ENCODE results near the gene MAP7. TPM values are rescaled to one million over a fixed set of nuclear protein-coding genes. Genes with fewer than 3 reads are reported as not detected.

Gene MAP7
- total and polyA plus RNA-seq, 2 experiments from 2014 or later: 44.7 to 49.2 TPM

DNA sequence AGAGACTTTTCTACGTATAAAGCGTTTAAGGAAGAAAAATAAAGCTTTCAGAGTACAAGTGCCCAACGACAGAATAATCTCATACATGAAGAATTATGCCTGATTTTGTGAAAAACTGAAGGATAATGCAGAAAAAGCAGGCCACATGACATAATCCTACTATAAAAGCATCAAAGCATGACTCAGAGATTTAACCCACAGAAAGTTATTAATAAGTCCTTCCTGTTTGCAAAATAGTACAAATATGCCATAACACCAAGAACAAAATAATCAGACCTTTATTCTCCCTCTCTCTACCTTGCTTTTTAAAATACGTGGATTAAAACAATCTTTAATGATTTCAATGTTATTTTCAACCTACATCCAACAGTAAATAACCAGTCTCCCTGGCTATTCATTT lies 142.0 kb downstream of the MAP7 start:
- Mint-ChIP-seq H3K9me3 (no peaks in the 10 kb centered on the region), H3K27ac (0 out of 2 replicates have a peak overlapping the region, but pooled peaks have one; percentile 10), H3K4me3 (no peak overlapping the region), H3K36me3 (ENCODE audit: low read depth) (peaks cover 6% of the 10 kb centered on the region; the same call in 2 of the 3 replicates), H3K4me1 (peaks cover 18% of the 10 kb centered on the region), H3K27me3 (ENCODE audit: insufficient read depth, low read depth, poor library complexity) (no peaks in the 10 kb centered on the region)
- no peaks in the 10 kb centered on the region for H4K20me1 ChIP-seq (replicated peaks; ENCODE audit: insufficient read depth)
- peaks cover 8% of the 10 kb centered on the region for H3K4me1 ChIP-seq (ENCODE audit: insufficient read depth)
- H3K79me2 ChIP-seq (replicated peaks; ENCODE audit: insufficient read depth): no peaks in the 10 kb centered on the region; the same call in 1 of the 2 replicates
- H3K27me3 ChIP-seq (ENCODE audit: insufficient read depth): no peaks in the 10 kb centered on the region
- DNase-seq (ENCODE audit: low spot score): no peak
- no peak overlapping the region for H3K4me2 ChIP-seq
- H3K36me3 ChIP-seq (ENCODE audit: insufficient read depth): no peaks in the 10 kb centered on the region
- TF ChIP-seq POLR2AphosphoS5 (IDR thresholded peaks at IDR 0.05; ENCODE audit: low read depth) (no peak), EZH2 (IDR thresholded peaks at IDR 0.05; ENCODE audit: low read depth, unreplicated experiment) (no peak), ZNF331 (CRISPR knock-in tag; IDR thresholded peaks at IDR 0.05; ENCODE audit: low read depth) (no peak), ZNF114 (CRISPR knock-in tag; IDR thresholded peaks at IDR 0.05) (no peak)
- H3K9me2 ChIP-seq (ENCODE audit: insufficient read depth): no peaks in the 10 kb centered on the region
- no peak overlapping the region for H3K4me3 ChIP-seq
- no peaks in the 10 kb centered on the region for H3F3A ChIP-seq (replicated peaks; ENCODE audit: low read depth)
- no peak for ATAC-seq
- no peak overlapping the region for H2AFZ ChIP-seq
- no peak overlapping the region for H3K27ac ChIP-seq (ENCODE audit: low read depth)

DNA sequence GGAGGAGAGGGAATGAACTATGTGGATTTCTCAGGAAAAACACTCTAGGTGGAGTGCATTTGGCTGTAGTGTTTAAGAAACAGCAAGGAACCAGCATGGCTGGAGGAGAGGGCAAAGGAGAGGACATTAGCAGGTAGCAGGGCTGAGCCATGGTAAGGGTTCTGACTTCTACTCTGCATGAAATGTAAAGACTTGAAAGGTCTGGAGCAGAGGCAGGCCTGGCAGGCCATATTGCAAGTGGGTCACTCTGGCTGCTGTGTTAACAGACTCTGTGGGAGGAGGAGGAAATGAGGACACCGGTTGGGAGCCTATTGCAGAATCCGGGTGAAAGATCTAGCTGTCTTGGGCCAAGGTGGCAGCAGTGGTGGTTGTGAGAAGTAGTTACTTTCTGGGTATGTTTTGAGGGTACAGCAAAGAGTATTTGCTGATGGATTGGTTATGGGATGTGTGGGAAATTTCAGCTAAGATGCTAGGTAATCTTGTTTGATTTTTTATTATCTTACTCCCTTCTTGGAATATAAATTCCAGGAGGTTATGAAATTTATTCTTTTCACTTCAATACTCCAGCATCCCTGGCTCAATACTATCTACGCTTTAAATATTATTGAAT lies 144.7 kb downstream of the MAP7 start:
- peaks cover 19% of the 10 kb centered on the region for H3K36me3 Mint-ChIP-seq (ENCODE audit: low read depth)
- peak overlapping the region; percentile 62; the same call in 1 of the 2 replicates for H3K27ac Mint-ChIP-seq
- Histone ChIP-seq H3F3A (replicated peaks; ENCODE audit: low read depth) (no peaks in the 10 kb centered on the region), H2AFZ (no peak overlapping the region), H3K27me3 (ENCODE audit: insufficient read depth) (no peaks in the 10 kb centered on the region), H4K20me1 (replicated peaks; ENCODE audit: insufficient read depth) (no peaks in the 10 kb centered on the region), H3K4me3 (no peak overlapping the region), H3K4me2 (no peak overlapping the region), H3K79me2 (replicated peaks; ENCODE audit: insufficient read depth) (no peaks in the 10 kb centered on the region; the same call in none of the 2 replicates), H3K4me1 (ENCODE audit: insufficient read depth) (peaks cover 8% of the 10 kb centered on the region), H3K36me3 (ENCODE audit: insufficient read depth) (no peaks in the 10 kb centered on the region), H3K9me2 (ENCODE audit: insufficient read depth) (no peaks in the 10 kb centered on the region), H3K27ac (ENCODE audit: low read depth) (no peak overlapping the region)
- H3K4me1 Mint-ChIP-seq: peaks cover 12% of the 10 kb centered on the region
- H3K27me3 Mint-ChIP-seq (ENCODE audit: insufficient read depth, low read depth, poor library complexity): no peaks in the 10 kb centered on the region
- DNase-seq (ENCODE audit: low spot score): no peak
- H3K4me3 Mint-ChIP-seq: no peak overlapping the region
- ATAC-seq: no peak
- H3K9me3 Mint-ChIP-seq: peaks cover 2% of the 10 kb centered on the region; the same call in 1 of the 3 replicates
- no peak for TF ChIP-seq NANOG (IDR thresholded peaks at IDR 0.05; ENCODE audit: borderline replicate concordance)
- TF ChIP-seq ETS1 (IDR thresholded peaks at IDR 0.05): no peak
- no peak for TF ChIP-seq ZNF114 (CRISPR knock-in tag; IDR thresholded peaks at IDR 0.05)
- no peak for TF ChIP-seq ZNF331 (CRISPR knock-in tag; IDR thresholded peaks at IDR 0.05; ENCODE audit: low read depth)
- TF ChIP-seq STAT1 (IDR thresholded peaks at IDR 0.05; ENCODE audit: unreplicated experiment): no peak
- no peak for TF ChIP-seq CTCF (conservative IDR thresholded peaks at IDR 0.05; ENCODE audit: low read depth in 2 of 2)
- TF ChIP-seq CREB1 (CRISPR knock-in tag; IDR thresholded peaks at IDR 0.05; ENCODE audit: low read depth): no peak
- no peak for TF ChIP-seq JUNB (IDR thresholded peaks at IDR 0.05; ENCODE audit: unreplicated experiment)
- TF ChIP-seq EZH2phosphoT487 (IDR thresholded peaks at IDR 0.05; ENCODE audit: unreplicated experiment): no peak
- TF ChIP-seq POLR2AphosphoS5 (IDR thresholded peaks at IDR 0.05; ENCODE audit: low read depth): no peak
- TF ChIP-seq, protein P1, sequence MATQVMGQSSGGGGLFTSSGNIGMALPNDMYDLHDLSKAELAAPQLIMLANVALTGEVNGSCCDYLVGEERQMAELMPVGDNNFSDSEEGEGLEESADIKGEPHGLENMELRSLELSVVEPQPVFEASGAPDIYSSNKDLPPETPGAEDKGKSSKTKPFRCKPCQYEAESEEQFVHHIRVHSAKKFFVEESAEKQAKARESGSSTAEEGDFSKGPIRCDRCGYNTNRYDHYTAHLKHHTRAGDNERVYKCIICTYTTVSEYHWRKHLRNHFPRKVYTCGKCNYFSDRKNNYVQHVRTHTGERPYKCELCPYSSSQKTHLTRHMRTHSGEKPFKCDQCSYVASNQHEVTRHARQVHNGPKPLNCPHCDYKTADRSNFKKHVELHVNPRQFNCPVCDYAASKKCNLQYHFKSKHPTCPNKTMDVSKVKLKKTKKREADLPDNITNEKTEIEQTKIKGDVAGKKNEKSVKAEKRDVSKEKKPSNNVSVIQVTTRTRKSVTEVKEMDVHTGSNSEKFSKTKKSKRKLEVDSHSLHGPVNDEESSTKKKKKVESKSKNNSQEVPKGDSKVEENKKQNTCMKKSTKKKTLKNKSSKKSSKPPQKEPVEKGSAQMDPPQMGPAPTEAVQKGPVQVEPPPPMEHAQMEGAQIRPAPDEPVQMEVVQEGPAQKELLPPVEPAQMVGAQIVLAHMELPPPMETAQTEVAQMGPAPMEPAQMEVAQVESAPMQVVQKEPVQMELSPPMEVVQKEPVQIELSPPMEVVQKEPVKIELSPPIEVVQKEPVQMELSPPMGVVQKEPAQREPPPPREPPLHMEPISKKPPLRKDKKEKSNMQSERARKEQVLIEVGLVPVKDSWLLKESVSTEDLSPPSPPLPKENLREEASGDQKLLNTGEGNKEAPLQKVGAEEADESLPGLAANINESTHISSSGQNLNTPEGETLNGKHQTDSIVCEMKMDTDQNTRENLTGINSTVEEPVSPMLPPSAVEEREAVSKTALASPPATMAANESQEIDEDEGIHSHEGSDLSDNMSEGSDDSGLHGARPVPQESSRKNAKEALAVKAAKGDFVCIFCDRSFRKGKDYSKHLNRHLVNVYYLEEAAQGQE (IDR thresholded peaks at IDR 0.05; ENCODE audit: unreplicated experiment): no peak
- no peak for TF ChIP-seq EZH2 (IDR thresholded peaks at IDR 0.05; ENCODE audit: low read depth, unreplicated experiment)
